HepG2 (cell line): ENCODE measurements around the gene ARHGEF11. TPM values are rescaled to one million over a fixed set of nuclear protein-coding genes. Genes with fewer than 3 reads are reported as not detected.

ENCODE experiments used
- ASH2L ChIP-seq: fragments of 300-600, 200-600 bp; sonication (generic); IDR thresholded peaks from 2 replicates; pipeline ENCODE4 v1.7.0; 2017; ENCODE audit warnings: low read depth, mild to moderate bottlenecking, moderate library complexity, mixed read lengths, low read length; ENCODE audit not compliant: insufficient read length
- CBX5 ChIP-seq: sonication (generic); formaldehyde crosslinking; IDR thresholded peaks from 2 replicates; pipeline ENCODE4 v1.4.0; 2020; ENCODE audit warnings: missing genetic modification reagents, borderline replicate concordance
- HMG20B ChIP-seq: conservative IDR thresholded peaks from 2 replicates; pipeline ENCODE4 v1.6.1; 2016; ENCODE audit warnings: missing genetic modification reagents, missing compliant biosample characterization
- HNRNPH1 ChIP-seq: fragments of 200-400 bp; formaldehyde crosslinking; optimal IDR thresholded peaks from 2 replicates; pipeline ENCODE3; 2017; ENCODE audit warnings: mild to moderate bottlenecking, low read depth, low read length
- IRX3 ChIP-seq: sonication (generic); formaldehyde crosslinking; IDR thresholded peaks from 2 replicates; pipeline ENCODE4 v1.8.1; 2023; ENCODE audit warnings: mild to moderate bottlenecking, low read depth, missing genetic modification reagents, borderline replicate concordance
- KAT2B ChIP-seq: fragments of 150-350 bp; IDR thresholded peaks from 2 replicates; pipeline ENCODE4 v1.6.1; 2014; ENCODE audit warnings: low read depth, low read length, borderline replicate concordance
- PITX1 ChIP-seq: sonication (generic); formaldehyde crosslinking; IDR thresholded peaks from 2 replicates; pipeline ENCODE4 v1.5.1; 2020; ENCODE audit warnings: mild to moderate bottlenecking, missing genetic modification reagents
- SATB2 ChIP-seq: sonication (generic); formaldehyde crosslinking; IDR thresholded peaks from 2 replicates; pipeline ENCODE4 v1.5.0; 2020; ENCODE audit warnings: missing genetic modification reagents
- SP1 ChIP-seq, 2 experiments: fragments of 450-650 bp in 1 of 2; sonication (generic) in 1 of 2; formaldehyde crosslinking in 1 of 2; IDR thresholded peaks; 2 replicates each; pipeline versions ENCODE4 v1.4.0 to v1.6.1; 2016 to 2020; ENCODE audit warnings: missing genetic modification reagents in 1 of 2
- SP4 ChIP-seq: sonication (generic); formaldehyde crosslinking; IDR thresholded peaks from 2 replicates; pipeline ENCODE4 v1.8.1; 2023; ENCODE audit warnings: mild to moderate bottlenecking, missing genetic modification reagents
- ZNF260 ChIP-seq: sonication (generic); formaldehyde crosslinking; IDR thresholded peaks from 2 replicates; pipeline ENCODE4 v1.4.0; 2020; ENCODE audit warnings: missing genetic modification reagents, low read depth, mild to moderate bottlenecking, borderline replicate concordance
- ZNF282 ChIP-seq: fragments of 450-650 bp; IDR thresholded peaks from 2 replicates; pipeline ENCODE4 v1.6.1; 2018; ENCODE audit not compliant: partially characterized antibody
- ZNF607 ChIP-seq: sonication (generic); formaldehyde crosslinking; IDR thresholded peaks from 2 replicates; pipeline ENCODE4 v1.5.1; 2020; ENCODE audit warnings: missing genetic modification reagents, mild to moderate bottlenecking, borderline replicate concordance
- ZNF614 ChIP-seq: IDR thresholded peaks from 2 replicates; pipeline ENCODE4 v1.6.1; 2018; ENCODE audit warnings: missing biosample characterization, missing genetic modification reagents, inconsistent platforms, borderline replicate concordance
- polyA plus RNA-seq, 8 experiments: library from polyadenylated mRNA; depleted of rRNA in 3 of 8; stranded (reverse) in 7 of 8; unstranded in 1 of 8; fragments of >200 nt; fragmentation: Illumina TruSeq in 4 of 8; extraction: Trizol in 4 of 8; gene quantifications; 2 replicates each; pipeline versions ENCODE4 v1.2.1 to v1.2.3, GENCODE V29; 2011 to 2016; ENCODE audit warnings: low read depth in 4 of 8, missing spikeins in 1 of 8, mixed read lengths in 1 of 8; ENCODE audit not compliant: insufficient read depth in 1 of 8
- total RNA-seq, 5 experiments: library from RNA; depleted of rRNA; stranded (reverse); fragments of >200 nt; fragmentation: Illumina TruSeq; extraction: Trizol; gene quantifications; 2 replicates each; pipeline ENCODE4 v1.2.3, GENCODE V29; 2016; ENCODE audit warnings: low read depth in 1 of 5
- TF ChIP-seq, protein P1 (sequence below): IDR thresholded peaks from 2 replicates; pipeline ENCODE4 v1.6.1; 2016; ENCODE audit warnings: missing genetic modification reagents, missing compliant biosample characterization
- TF ChIP-seq, protein P2 (sequence below): sonication (generic); formaldehyde crosslinking; IDR thresholded peaks from 2 replicates; pipeline ENCODE4 v1.5.1; 2020; ENCODE audit warnings: mild to moderate bottlenecking, moderate library complexity, missing genetic modification reagents
- TF ChIP-seq, protein P3 (sequence below): sonication (generic); formaldehyde crosslinking; IDR thresholded peaks from 2 replicates; pipeline ENCODE4 v1.5.0; 2020; ENCODE audit warnings: missing genetic modification reagents
- TF ChIP-seq, protein P4 (sequence below): sonication (generic); formaldehyde crosslinking; IDR thresholded peaks from 2 replicates; pipeline ENCODE4 v1.4.0; 2020; ENCODE audit warnings: missing genetic modification reagents, borderline replicate concordance

Gene ARHGEF11
- total and polyA plus RNA-seq, 2 of the 13 experiments (the other 11 are each of a cell fraction or from before 2014, with no cell fraction given): 16.5 to 21.2 TPM

DNA sequence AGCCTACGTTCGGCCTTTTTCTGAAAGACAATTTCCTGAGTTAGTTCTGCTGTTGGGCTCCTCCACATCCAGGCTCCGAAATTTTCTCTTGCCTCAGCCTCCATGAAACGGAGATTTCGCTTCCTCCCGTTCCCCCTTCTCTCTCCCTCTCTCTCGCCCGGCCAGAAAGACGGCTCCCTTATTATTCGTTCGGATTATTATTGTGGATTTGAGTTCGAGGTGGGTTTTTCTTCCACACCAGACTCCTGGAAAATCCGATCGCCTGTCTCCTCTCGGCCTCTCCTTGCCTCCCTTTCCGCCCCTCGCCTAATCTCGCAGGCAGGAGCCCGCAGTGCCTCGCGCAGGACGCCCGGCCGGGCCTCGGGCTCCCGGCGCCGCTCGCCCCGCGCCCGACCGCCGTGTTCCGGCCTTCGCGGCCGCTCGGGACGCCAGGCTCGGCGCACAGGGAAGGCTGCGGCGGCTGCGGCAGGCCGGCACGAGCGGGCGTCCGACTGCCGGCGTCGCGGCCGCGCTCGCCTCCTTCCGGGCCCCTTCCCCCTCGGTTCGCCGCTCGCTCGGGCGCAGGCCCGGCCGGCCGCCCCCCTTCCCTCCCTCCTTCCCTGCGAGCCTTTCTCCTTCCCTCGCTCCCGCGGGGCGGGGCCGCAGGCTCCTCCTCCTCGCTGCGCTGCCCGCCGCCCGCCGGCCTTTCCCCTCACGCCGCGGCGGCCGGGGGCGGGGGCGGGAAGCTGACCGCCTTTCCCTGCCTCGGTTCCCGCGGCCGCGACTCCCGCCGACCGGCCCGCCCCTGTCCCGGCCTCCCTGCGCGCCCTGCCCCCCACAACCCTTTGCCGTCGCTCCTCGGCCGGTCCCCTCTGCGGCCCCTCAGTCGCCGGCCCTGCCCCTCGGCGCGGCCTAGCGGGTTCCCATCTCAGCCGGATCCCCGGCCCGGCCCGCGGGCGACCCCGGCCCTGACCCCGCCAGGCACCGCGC lies at the start of gene ARHGEF11 (continued):
- TF ChIP-seq SATB2 (no peak), ASH2L (no peak), IRX3 (CRISPR knock-in tag) (no peak), ZNF607 (CRISPR knock-in tag) (0 out of 2 replicates have a peak, but pooled peaks have one; percentile 34), PITX1 (CRISPR knock-in tag) (no peak), SP1 (IDR thresholded peaks at IDR 0.05) (no peak), SP1 (CRISPR knock-in tag; IDR thresholded peaks at IDR 0.05) (peak; percentile 53; the same call in 1 of the 2 replicates), ZNF260 (CRISPR knock-in tag) (no peak), CBX5 (no peak), ZNF282 (no peak), KAT2B (no peak), SP4 (CRISPR knock-in tag) (peak; percentile 59; the same call in 1 of the 2 replicates), HNRNPH1 (no peak), ZNF614 (CRISPR knock-in tag) (no peak), HMG20B (CRISPR knock-in tag) (no peak)
- TF ChIP-seq, protein P1, sequence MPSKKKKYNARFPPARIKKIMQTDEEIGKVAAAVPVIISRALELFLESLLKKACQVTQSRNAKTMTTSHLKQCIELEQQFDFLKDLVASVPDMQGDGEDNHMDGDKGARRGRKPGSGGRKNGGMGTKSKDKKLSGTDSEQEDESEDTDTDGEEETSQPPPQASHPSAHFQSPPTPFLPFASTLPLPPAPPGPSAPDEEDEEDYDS: peak; percentile 52; the same call in 1 of the 2 replicates
- TF ChIP-seq, protein P2, sequence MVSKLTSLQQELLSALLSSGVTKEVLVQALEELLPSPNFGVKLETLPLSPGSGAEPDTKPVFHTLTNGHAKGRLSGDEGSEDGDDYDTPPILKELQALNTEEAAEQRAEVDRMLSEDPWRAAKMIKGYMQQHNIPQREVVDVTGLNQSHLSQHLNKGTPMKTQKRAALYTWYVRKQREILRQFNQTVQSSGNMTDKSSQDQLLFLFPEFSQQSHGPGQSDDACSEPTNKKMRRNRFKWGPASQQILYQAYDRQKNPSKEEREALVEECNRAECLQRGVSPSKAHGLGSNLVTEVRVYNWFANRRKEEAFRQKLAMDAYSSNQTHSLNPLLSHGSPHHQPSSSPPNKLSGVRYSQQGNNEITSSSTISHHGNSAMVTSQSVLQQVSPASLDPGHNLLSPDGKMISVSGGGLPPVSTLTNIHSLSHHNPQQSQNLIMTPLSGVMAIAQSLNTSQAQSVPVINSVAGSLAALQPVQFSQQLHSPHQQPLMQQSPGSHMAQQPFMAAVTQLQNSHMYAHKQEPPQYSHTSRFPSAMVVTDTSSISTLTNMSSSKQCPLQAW (CRISPR knock-in tag): no peak
- TF ChIP-seq, protein P3, sequence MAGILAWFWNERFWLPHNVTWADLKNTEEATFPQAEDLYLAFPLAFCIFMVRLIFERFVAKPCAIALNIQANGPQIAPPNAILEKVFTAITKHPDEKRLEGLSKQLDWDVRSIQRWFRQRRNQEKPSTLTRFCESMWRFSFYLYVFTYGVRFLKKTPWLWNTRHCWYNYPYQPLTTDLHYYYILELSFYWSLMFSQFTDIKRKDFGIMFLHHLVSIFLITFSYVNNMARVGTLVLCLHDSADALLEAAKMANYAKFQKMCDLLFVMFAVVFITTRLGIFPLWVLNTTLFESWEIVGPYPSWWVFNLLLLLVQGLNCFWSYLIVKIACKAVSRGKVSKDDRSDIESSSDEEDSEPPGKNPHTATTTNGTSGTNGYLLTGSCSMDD (CRISPR knock-in tag): no peak
- TF ChIP-seq, protein P4, sequence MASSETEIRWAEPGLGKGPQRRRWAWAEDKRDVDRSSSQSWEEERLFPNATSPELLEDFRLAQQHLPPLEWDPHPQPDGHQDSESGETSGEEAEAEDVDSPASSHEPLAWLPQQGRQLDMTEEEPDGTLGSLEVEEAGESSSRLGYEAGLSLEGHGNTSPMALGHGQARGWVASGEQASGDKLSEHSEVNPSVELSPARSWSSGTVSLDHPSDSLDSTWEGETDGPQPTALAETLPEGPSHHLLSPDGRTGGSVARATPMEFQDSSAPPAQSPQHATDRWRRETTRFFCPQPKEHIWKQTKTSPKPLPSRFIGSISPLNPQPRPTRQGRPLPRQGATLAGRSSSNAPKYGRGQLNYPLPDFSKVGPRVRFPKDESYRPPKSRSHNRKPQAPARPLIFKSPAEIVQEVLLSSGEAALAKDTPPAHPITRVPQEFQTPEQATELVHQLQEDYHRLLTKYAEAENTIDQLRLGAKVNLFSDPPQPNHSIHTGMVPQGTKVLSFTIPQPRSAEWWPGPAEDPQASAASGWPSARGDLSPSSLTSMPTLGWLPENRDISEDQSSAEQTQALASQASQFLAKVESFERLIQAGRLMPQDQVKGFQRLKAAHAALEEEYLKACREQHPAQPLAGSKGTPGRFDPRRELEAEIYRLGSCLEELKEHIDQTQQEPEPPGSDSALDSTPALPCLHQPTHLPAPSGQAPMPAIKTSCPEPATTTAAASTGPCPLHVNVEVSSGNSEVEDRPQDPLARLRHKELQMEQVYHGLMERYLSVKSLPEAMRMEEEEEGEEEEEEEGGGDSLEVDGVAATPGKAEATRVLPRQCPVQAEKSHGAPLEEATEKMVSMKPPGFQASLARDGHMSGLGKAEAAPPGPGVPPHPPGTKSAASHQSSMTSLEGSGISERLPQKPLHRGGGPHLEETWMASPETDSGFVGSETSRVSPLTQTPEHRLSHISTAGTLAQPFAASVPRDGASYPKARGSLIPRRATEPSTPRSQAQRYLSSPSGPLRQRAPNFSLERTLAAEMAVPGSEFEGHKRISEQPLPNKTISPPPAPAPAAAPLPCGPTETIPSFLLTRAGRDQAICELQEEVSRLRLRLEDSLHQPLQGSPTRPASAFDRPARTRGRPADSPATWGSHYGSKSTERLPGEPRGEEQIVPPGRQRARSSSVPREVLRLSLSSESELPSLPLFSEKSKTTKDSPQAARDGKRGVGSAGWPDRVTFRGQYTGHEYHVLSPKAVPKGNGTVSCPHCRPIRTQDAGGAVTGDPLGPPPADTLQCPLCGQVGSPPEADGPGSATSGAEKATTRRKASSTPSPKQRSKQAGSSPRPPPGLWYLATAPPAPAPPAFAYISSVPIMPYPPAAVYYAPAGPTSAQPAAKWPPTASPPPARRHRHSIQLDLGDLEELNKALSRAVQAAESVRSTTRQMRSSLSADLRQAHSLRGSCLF (CRISPR knock-in tag): no peak
